Mesothelial cell of epicardium (in vitro differentiated cells): Measurements from ENCODE around the gene MYCBP2. TPM values are rescaled to one million over a fixed set of nuclear protein-coding genes. Genes with fewer than 3 reads are reported as not detected.

Experiments
- DNase-seq, 2 experiments: peaks; one replicate each; pipeline ENCODE4 v3.0.0; 2021; ENCODE audit warnings: low spot score in 2 of 2; ENCODE audit not compliant: unreplicated experiment in 2 of 2
- H3K27ac Mint-ChIP-seq: 2 replicates; pipeline ENCODE4 v1.8.0; 2021; ENCODE audit warnings: mixed read lengths
- H3K27me3 Mint-ChIP-seq: 2 replicates; pipeline ENCODE4 v1.8.0; 2021; ENCODE audit warnings: low read depth, mixed read lengths
- H3K36me3 Mint-ChIP-seq: 2 replicates; pipeline ENCODE4 v1.8.0; 2021; ENCODE audit warnings: mixed read lengths
- H3K4me1 Mint-ChIP-seq: 2 replicates; pipeline ENCODE4 v1.8.0; 2021; ENCODE audit warnings: mixed read lengths
- H3K4me3 Mint-ChIP-seq: 2 replicates; pipeline ENCODE4 v1.8.0; 2021; ENCODE audit warnings: mild to moderate bottlenecking, moderate library complexity, mixed read lengths
- H3K9me3 Mint-ChIP-seq: 2 replicates; pipeline ENCODE4 v1.8.0; 2021; ENCODE audit warnings: mixed read lengths
- total RNA-seq: library from RNA; stranded (reverse); gene quantifications from 3 replicates; pipeline ENCODE4 v1.2.1, GENCODE V29; 2021
- TF ChIP-seq, protein P1 (sequence below): fragments of 200-600 bp; sonication (generic); IDR thresholded peaks from one replicate; pipeline ENCODE4 v1.5.0; 2021; ENCODE audit warnings: antibody characterized with exemption; ENCODE audit not compliant: unreplicated experiment

MYCBP2 gene
- total RNA-seq, 1 donor from 2014 or later = 72.3 TPM

DNA sequence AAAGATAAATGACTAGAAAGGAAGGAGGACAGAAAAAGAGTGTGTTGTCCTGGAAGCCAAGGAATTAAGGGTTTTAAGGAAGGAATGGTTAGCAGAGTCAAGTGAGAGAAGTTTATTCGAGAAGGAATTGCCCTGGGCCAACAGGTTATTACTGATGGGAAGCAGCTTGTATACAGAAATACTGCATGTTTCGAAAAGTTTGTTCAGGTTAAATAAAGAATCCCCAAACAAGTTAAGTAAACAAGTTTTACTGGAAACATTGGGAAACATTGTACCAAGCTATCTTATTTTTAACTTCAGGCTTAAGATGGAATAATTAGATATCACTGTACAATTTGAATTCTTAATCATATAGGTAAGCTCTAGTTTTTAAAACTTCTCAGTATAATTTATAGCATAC is 271.7 kb downstream of the MYCBP2 start:
- Mint-ChIP-seq H3K4me1 (no peaks in the 10 kb centered on the region), H3K27me3 (no peaks in the 10 kb centered on the region), H3K9me3 (no peaks in the 10 kb centered on the region), H3K4me3 (no peak overlapping the region), H3K36me3 (peaks cover 37% of the 10 kb centered on the region), H3K27ac (no peak overlapping the region)
- DNase-seq = no peak
- TF ChIP-seq, protein P1, sequence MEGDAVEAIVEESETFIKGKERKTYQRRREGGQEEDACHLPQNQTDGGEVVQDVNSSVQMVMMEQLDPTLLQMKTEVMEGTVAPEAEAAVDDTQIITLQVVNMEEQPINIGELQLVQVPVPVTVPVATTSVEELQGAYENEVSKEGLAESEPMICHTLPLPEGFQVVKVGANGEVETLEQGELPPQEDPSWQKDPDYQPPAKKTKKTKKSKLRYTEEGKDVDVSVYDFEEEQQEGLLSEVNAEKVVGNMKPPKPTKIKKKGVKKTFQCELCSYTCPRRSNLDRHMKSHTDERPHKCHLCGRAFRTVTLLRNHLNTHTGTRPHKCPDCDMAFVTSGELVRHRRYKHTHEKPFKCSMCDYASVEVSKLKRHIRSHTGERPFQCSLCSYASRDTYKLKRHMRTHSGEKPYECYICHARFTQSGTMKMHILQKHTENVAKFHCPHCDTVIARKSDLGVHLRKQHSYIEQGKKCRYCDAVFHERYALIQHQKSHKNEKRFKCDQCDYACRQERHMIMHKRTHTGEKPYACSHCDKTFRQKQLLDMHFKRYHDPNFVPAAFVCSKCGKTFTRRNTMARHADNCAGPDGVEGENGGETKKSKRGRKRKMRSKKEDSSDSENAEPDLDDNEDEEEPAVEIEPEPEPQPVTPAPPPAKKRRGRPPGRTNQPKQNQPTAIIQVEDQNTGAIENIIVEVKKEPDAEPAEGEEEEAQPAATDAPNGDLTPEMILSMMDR = no peak

- no peak overlapping the region for H3K27ac Mint-ChIP-seq
- TF ChIP-seq, protein P1 = no peak
- H3K4me3 Mint-ChIP-seq = no peak overlapping the region
- no peaks in the 10 kb centered on the region for H3K27me3 Mint-ChIP-seq
- H3K36me3 Mint-ChIP-seq = peaks cover 53% of the 10 kb centered on the region
- H3K9me3 Mint-ChIP-seq = no peaks in the 10 kb centered on the region
- DNase-seq = no peak
- no peaks in the 10 kb centered on the region for H3K4me1 Mint-ChIP-seq
These were observed 273.7 kb downstream of the MYCBP2 start for GRCh38 chr13:77053192-77053591.

DNA sequence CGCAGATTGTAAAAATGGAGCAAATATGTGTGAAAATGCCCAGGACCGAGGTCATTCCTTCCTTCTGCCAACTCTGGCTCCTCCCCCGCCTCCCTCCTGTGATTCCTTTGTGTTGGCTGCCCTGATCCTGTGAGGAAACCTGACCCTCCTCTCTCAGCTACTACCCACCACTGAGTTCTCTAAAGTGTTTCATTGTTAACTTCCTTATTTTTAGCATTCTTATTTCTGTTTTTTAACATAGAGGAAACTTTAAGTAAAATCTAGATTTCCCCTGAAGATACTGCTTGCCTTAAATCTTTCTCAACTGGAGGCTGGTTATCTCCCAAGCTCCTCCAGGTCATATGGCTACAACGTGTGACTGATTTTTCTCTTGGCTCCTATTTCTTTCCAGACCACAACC is 278.2 kb downstream of the MYCBP2 start:
- TF ChIP-seq, protein P1 = no peak
- no peak overlapping the region for H3K27ac Mint-ChIP-seq
- H3K36me3 Mint-ChIP-seq = peaks cover 53% of the 10 kb centered on the region
- no peaks in the 10 kb centered on the region for H3K9me3 Mint-ChIP-seq
- no peaks in the 10 kb centered on the region for H3K4me1 Mint-ChIP-seq
- no peaks in the 10 kb centered on the region for H3K27me3 Mint-ChIP-seq
- H3K4me3 Mint-ChIP-seq = no peak overlapping the region
- DNase-seq = no peak

DNA sequence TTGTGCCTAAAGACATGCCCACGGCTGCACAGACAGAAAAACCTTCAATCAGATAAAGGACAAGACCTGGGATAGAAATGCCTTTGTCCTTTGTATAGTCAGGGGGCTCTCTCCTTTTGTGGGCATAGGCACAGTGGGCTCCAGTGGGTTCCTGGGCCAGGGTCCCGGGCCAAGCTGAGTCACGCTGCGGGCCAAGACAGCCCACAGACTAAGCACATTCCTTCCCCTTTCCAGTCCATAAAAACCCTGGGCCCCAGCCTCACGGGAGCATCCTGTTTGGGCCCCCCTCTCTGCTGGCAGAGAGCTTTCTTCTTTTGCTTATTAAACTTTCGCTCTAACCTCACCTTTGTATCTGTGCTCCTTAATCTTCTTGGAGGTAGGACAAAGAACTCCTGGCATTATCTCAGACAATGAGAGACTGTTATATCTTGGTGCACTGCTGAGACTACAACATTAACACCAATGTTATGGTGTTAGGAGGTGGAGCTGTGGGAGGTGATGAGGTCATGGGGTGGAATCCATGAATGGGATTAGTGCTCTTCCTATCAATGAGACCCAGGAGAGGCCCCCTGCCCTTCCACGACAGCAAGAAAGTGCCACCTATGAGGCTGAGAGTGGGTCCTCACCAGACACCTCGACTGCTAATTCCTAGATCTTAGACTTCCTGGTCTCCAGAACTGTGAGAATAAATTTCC is 279.1 kb downstream of the MYCBP2 start:
- H3K27ac Mint-ChIP-seq = no peak overlapping the region

GRCh38 chr13:77042566-77043177 is 284.2 kb downstream of the MYCBP2 start:
- H3K27ac Mint-ChIP-seq = peak overlapping the region; percentile 19
- H3K27me3 Mint-ChIP-seq = no peaks in the 10 kb centered on the region
- TF ChIP-seq, protein P1 = no peak
- H3K9me3 Mint-ChIP-seq = no peaks in the 10 kb centered on the region
- peaks cover 17% of the 10 kb centered on the region for H3K36me3 Mint-ChIP-seq
- DNase-seq = no peak
- H3K4me1 Mint-ChIP-seq = peaks cover 15% of the 10 kb centered on the region
- H3K4me3 Mint-ChIP-seq = no peak overlapping the region

More for the DNA sequence above, 279.1 kb downstream of the MYCBP2 start:
- H3K36me3 Mint-ChIP-seq = peaks cover 52% of the 10 kb centered on the region
- no peak overlapping the region for H3K4me3 Mint-ChIP-seq
- TF ChIP-seq, protein P1 = no peak
- no peaks in the 10 kb centered on the region for H3K27me3 Mint-ChIP-seq
- H3K9me3 Mint-ChIP-seq = no peaks in the 10 kb centered on the region
- no peak for DNase-seq
- peaks cover 4% of the 10 kb centered on the region for H3K4me1 Mint-ChIP-seq
